Measurements from ENCODE around the gene PFKFB3.

- TF ChIP-seq POLR2A (IDR thresholded peaks at IDR 0.05), result no peak
- TF ChIP-seq, protein P1, sequence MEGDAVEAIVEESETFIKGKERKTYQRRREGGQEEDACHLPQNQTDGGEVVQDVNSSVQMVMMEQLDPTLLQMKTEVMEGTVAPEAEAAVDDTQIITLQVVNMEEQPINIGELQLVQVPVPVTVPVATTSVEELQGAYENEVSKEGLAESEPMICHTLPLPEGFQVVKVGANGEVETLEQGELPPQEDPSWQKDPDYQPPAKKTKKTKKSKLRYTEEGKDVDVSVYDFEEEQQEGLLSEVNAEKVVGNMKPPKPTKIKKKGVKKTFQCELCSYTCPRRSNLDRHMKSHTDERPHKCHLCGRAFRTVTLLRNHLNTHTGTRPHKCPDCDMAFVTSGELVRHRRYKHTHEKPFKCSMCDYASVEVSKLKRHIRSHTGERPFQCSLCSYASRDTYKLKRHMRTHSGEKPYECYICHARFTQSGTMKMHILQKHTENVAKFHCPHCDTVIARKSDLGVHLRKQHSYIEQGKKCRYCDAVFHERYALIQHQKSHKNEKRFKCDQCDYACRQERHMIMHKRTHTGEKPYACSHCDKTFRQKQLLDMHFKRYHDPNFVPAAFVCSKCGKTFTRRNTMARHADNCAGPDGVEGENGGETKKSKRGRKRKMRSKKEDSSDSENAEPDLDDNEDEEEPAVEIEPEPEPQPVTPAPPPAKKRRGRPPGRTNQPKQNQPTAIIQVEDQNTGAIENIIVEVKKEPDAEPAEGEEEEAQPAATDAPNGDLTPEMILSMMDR (IDR thresholded peaks at IDR 0.05), result no peak
These were observed 27.0 kb downstream of the PFKFB3 start for GRCh38 chr10:6229746-6230145.

Data from adrenal gland (tissue), 5 donors.